ENCODE results near the gene TMEM266.

DNA sequence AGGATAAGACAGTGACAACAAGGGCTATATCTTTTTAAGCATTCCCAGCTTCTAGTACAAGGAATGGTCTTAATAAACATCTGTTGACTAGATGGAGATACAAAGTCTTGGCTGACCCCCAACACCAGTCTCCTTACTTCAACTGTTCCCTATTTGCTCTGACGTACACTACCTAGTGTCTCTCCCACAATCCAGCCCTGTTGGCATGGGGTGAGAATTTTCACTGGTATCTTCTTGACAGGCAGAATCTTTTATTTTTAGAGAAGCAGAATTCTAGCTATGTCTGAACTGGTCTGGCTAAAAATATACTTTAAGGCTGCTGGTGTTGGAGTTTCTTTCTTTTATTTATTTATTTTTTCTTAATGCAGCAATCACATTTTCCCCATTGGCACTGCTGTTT lies 169.5 kb downstream of the TMEM266 start:
- TF ChIP-seq, protein P1, sequence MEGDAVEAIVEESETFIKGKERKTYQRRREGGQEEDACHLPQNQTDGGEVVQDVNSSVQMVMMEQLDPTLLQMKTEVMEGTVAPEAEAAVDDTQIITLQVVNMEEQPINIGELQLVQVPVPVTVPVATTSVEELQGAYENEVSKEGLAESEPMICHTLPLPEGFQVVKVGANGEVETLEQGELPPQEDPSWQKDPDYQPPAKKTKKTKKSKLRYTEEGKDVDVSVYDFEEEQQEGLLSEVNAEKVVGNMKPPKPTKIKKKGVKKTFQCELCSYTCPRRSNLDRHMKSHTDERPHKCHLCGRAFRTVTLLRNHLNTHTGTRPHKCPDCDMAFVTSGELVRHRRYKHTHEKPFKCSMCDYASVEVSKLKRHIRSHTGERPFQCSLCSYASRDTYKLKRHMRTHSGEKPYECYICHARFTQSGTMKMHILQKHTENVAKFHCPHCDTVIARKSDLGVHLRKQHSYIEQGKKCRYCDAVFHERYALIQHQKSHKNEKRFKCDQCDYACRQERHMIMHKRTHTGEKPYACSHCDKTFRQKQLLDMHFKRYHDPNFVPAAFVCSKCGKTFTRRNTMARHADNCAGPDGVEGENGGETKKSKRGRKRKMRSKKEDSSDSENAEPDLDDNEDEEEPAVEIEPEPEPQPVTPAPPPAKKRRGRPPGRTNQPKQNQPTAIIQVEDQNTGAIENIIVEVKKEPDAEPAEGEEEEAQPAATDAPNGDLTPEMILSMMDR (IDR thresholded peaks at IDR 0.05; ENCODE audit: poor library complexity): no peak
- TF ChIP-seq EZH2phosphoT487 (IDR thresholded peaks at IDR 0.05; ENCODE audit: low read depth, severe bottlenecking, unreplicated experiment) (no peak), EZH2 (IDR thresholded peaks at IDR 0.05; ENCODE audit: borderline replicate concordance) (no peak)

All from hepatocyte (in vitro differentiated cells).